ENCODE results near the gene MSH5. TPM values are rescaled to one million over a fixed set of nuclear protein-coding genes. Genes with fewer than 3 reads are reported as not detected.

The MSH5 gene
- total RNA-seq, 1 donor from 2014 or later = 50.9 TPM

GRCh38 chr6:31722173-31722572 is 17.6 kb upstream of the MSH5 start:
- H3K9me3 Mint-ChIP-seq = no peaks in the 10 kb centered on the region
- Histone ChIP-seq H3K36me3 (no peaks in the 10 kb centered on the region), H3K4me2 (no peak overlapping the region)

GRCh38 chr6:31723245-31723979 is 16.4 kb upstream of the MSH5 start, which contains the start of gene MPIG6B:
TSS of gene MPIG6B (plus strand) at chr6:31723373. CDS start at chr6:31723384, 11 bp downstream.
- Histone ChIP-seq H3K27me3 (no peaks in the 10 kb centered on the region), H3K4me3 (no peak within 1 kb of the TSS), H3K36me3 (no peaks in the 10 kb centered on the region), H3K79me2 (ENCODE audit: low read depth) (peaks cover 10% of the 10 kb centered on the region), H3K9ac (no peak within 1 kb of the TSS), H4K20me1 (ENCODE audit: low read depth) (peaks cover 10% of the 10 kb centered on the region), H3K27ac (no peak within 1 kb of the TSS), H3K9me3 (ENCODE audit: low read depth) (no peaks in the 10 kb centered on the region), H3K4me2 (no peak within 1 kb of the TSS), H3F3A (ENCODE audit: low read depth) (peaks cover 17% of the 10 kb centered on the region), H2AFZ (replicated peaks) (no peak within 1 kb of the TSS), H3K4me1 (peaks cover under 1% of the 10 kb centered on the region)
- peaks cover 19% of the 10 kb centered on the region for H3K4me1 Mint-ChIP-seq
- H3K9me3 Mint-ChIP-seq = no peaks in the 10 kb centered on the region
- no peak within 1 kb of the TSS for H3K4me3 Mint-ChIP-seq
- H3K36me3 Mint-ChIP-seq = peaks cover 27% of the 10 kb centered on the region
- H3K27ac Mint-ChIP-seq = peak within 1 kb of the TSS; percentile 72
- no peak for DNase-seq (ENCODE audit: low spot score)
- TF ChIP-seq EZH2phosphoT487 (IDR thresholded peaks at IDR 0.05) (no peak), CTCF (IDR thresholded peaks at IDR 0.05) (no peak), EZH2 (IDR thresholded peaks at IDR 0.05) (no peak)
- H3K27me3 Mint-ChIP-seq (ENCODE audit: insufficient read depth, low read depth) = peaks cover 15% of the 10 kb centered on the region

More at GRCh38 chr6:31722173-31722572, 17.6 kb upstream of the MSH5 start:
- Histone ChIP-seq H3K9me3 (ENCODE audit: low read depth) (no peaks in the 10 kb centered on the region), H3K9ac (no peak overlapping the region), H2AFZ (replicated peaks) (no peak overlapping the region), H3K27me3 (no peaks in the 10 kb centered on the region), H3F3A (ENCODE audit: low read depth) (peaks cover 17% of the 10 kb centered on the region), H4K20me1 (ENCODE audit: low read depth) (peaks cover under 1% of the 10 kb centered on the region), H3K79me2 (ENCODE audit: low read depth) (no peaks in the 10 kb centered on the region), H3K27ac (no peak overlapping the region), H3K4me3 (no peak overlapping the region), H3K4me1 (no peaks in the 10 kb centered on the region)
- Mint-ChIP-seq H3K4me1 (peaks cover 20% of the 10 kb centered on the region), H3K27ac (no peak overlapping the region), H3K27me3 (ENCODE audit: insufficient read depth, low read depth) (peaks cover 13% of the 10 kb centered on the region), H3K4me3 (no peak overlapping the region), H3K36me3 (peaks cover 21% of the 10 kb centered on the region)
- DNase-seq (ENCODE audit: low spot score) = no peak
- no peak for TF ChIP-seq EZH2 (IDR thresholded peaks at IDR 0.05)
- TF ChIP-seq CTCF (IDR thresholded peaks at IDR 0.05) = no peak
- no peak for TF ChIP-seq EZH2phosphoT487 (IDR thresholded peaks at IDR 0.05)

- H3K4me1 Mint-ChIP-seq = peaks cover 27% of the 10 kb centered on the region
- TF ChIP-seq EZH2phosphoT487 (IDR thresholded peaks at IDR 0.05) = no peak
- TF ChIP-seq CTCF (IDR thresholded peaks at IDR 0.05) = no peak
- TF ChIP-seq EZH2 (IDR thresholded peaks at IDR 0.05) = no peak
- H3K9me3 Mint-ChIP-seq = no peaks in the 10 kb centered on the region
- peak overlapping the region; percentile 72 for H3K27ac Mint-ChIP-seq
- no peak overlapping the region for H3K4me2 ChIP-seq
- no peaks in the 10 kb centered on the region for H3K36me3 ChIP-seq
- peaks cover 17% of the 10 kb centered on the region for H4K20me1 ChIP-seq (ENCODE audit: low read depth)
- DNase-seq (ENCODE audit: low spot score) = no peak
- no peak overlapping the region for H3K4me3 Mint-ChIP-seq
- no peak overlapping the region for H3K9ac ChIP-seq
- H3K9me3 ChIP-seq (ENCODE audit: low read depth) = no peaks in the 10 kb centered on the region
- peaks cover 15% of the 10 kb centered on the region for H3K27me3 Mint-ChIP-seq (ENCODE audit: insufficient read depth, low read depth)
- peaks cover 32% of the 10 kb centered on the region for H3K36me3 Mint-ChIP-seq
- no peak overlapping the region for H3K27ac ChIP-seq
- peaks cover 20% of the 10 kb centered on the region for H3F3A ChIP-seq (ENCODE audit: low read depth)
- H3K4me1 ChIP-seq = peaks cover 7% of the 10 kb centered on the region
- peaks cover 18% of the 10 kb centered on the region for H3K79me2 ChIP-seq (ENCODE audit: low read depth)
- H3K27me3 ChIP-seq = no peaks in the 10 kb centered on the region
- no peak overlapping the region for H2AFZ ChIP-seq (replicated peaks)
- H3K4me3 ChIP-seq = no peak overlapping the region
Observed at GRCh38 chr6:31723980-31724691, 15.7 kb upstream of the MSH5 start.

Data from neural progenitor cell (in vitro differentiated cells).